BJ (cell line): ENCODE results near the gene KLF4. TPM values are rescaled to one million over a fixed set of nuclear protein-coding genes. Genes with fewer than 3 reads are reported as not detected.

Source experiments
- CTCF ChIA-PET: fragments of 350-600 bp; formaldehyde crosslinking; extraction: SDS; loops from one replicate; lab custom pipeline; 2021; ENCODE audit warnings: antibody characterized with exemption, inconsistent platforms; lab: Yijun Ruan, JAX
- POLR2A ChIA-PET: fragments of 300-600 bp; sonication (Branson Sonifier 250); formaldehyde crosslinking; extraction: SDS; loops from one replicate; lab custom pipeline; 2021; ENCODE audit warnings: antibody characterized with exemption; lab: Charles Lee
- DNase-seq: peaks from one replicate; pipeline ENCODE4 v3.0.0-alpha.2; 2011; ENCODE audit warnings: low read depth
- H3K27me3 ChIP-seq: 2 replicates; pipeline ENCODE4 v1.6.0; 2011; ENCODE audit warnings: low read length; ENCODE audit not compliant: control insufficient read depth, insufficient read depth
- H3K36me3 ChIP-seq: 2 replicates; pipeline ENCODE4 v1.5.1; 2011; ENCODE audit warnings: low read length; ENCODE audit not compliant: control insufficient read depth, insufficient read depth
- H3K4me3 ChIP-seq: 2 replicates; pipeline ENCODE4 v1.5.1; 2011; ENCODE audit warnings: low read depth, mild to moderate bottlenecking, control low read depth, low read length
- CTCF ChIP-seq: IDR thresholded peaks from 2 replicates; pipeline ENCODE4 v1.5.1; 2011; ENCODE audit warnings: low read depth, mild to moderate bottlenecking, control low read depth, inconsistent platforms, low read length, moderate library complexity; ENCODE audit not compliant: insufficient read depth
- polyA plus RNA-seq: library from polyadenylated mRNA; depleted of rRNA; stranded (reverse); fragments of >200 nt; gene quantifications from 2 replicates; pipeline ENCODE4 v1.2.3, GENCODE V29; 2011

Gene KLF4
- polyA plus RNA-seq, 1 experiment = 4.3 TPM

DNA sequence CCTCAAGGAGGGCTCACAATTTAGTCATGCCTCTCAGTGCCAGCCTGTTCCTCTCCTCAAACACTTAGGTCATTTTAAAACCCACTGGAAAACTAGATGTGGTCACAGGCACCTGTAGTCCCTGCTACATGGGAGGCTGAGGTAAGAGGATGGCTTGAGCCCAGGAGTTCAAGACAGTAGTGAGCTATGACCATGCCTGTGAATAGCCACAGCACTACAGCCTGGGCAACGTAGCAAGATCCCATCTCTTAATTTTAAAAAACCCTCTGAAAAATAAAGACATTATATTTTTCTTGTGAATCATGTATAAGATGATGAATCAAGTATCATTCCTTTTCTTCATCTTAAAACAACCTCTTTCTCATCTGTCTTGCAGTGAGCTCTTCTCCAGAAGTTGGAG is 45.8 kb downstream of the KLF4 start:
- no peak for TF ChIP-seq CTCF
- Histone ChIP-seq H3K36me3 (no peaks in the 10 kb centered on the region), H3K27me3 (0 out of 2 replicates have a peak, but pooled peaks cover 2% of the 10 kb centered on the region), H3K4me3 (no peak overlapping the region)
- ChIA-PET CTCF (interaction anchor here (1.2 to 3.0 kb wide), 4 partner anchors 9 to 21 kb away, joined by 3 to 12 read pairs (median 6); no protein-coding TSS in a partner anchor), POLR2A (no interaction called here)
- no peak for DNase-seq

- no peak for DNase-seq
- ChIA-PET POLR2A (no interaction called here), CTCF (interaction anchor here (5.2 kb wide), 1 partner anchor 15 kb away, joined by 29 read pairs; no protein-coding TSS in a partner anchor)
- Histone ChIP-seq H3K27me3 (0 out of 2 replicates have a peak, but pooled peaks cover 2% of the 10 kb centered on the region), H3K36me3 (no peaks in the 10 kb centered on the region), H3K4me3 (no peak overlapping the region)
- TF ChIP-seq CTCF = no peak
Observed at GRCh38 chr9:107439991-107440456, 49.5 kb downstream of the KLF4 start.

- H3K27me3 ChIP-seq = 0 out of 2 replicates have a peak, but pooled peaks cover 2% of the 10 kb centered on the region
- POLR2A ChIA-PET = no interaction called here
- no peak overlapping the region for H3K4me3 ChIP-seq
- H3K36me3 ChIP-seq = no peaks in the 10 kb centered on the region
- CTCF ChIA-PET = interaction anchor here (0.7 to 5.2 kb wide), 6 partner anchors 9 to 35 kb away, joined by 3 to 29 read pairs (median 3); no protein-coding TSS in a partner anchor
- TF ChIP-seq CTCF = no peak
- DNase-seq = no peak
Observed at GRCh38 chr9:107438211-107439031, 51.1 kb downstream of the KLF4 start.

GRCh38 chr9:107437716-107438115 is 51.9 kb downstream of the KLF4 start:
- Histone ChIP-seq H3K36me3 (no peaks in the 10 kb centered on the region), H3K4me3 (no peak overlapping the region), H3K27me3 (0 out of 2 replicates have a peak, but pooled peaks cover 2% of the 10 kb centered on the region)
- DNase-seq = no peak
- POLR2A ChIA-PET = no interaction called here
- CTCF ChIA-PET = interaction anchor here (1.4 to 5.2 kb wide), 3 partner anchors 9 to 28 kb away, joined by 3 to 29 read pairs (median 5); no protein-coding TSS in a partner anchor
- no peak for TF ChIP-seq CTCF

- POLR2A ChIA-PET = no interaction called here
Observed at GRCh38 chr9:107435415-107435814, 54.2 kb downstream of the KLF4 start.

More at GRCh38 chr9:107435415-107435814, 54.2 kb downstream of the KLF4 start:
- Histone ChIP-seq H3K27me3 (0 out of 2 replicates have a peak, but pooled peaks cover under 1% of the 10 kb centered on the region), H3K36me3 (no peaks in the 10 kb centered on the region), H3K4me3 (no peak overlapping the region)
- no peak for DNase-seq
- no peak for TF ChIP-seq CTCF
- CTCF ChIA-PET = interaction anchor here (5.2 kb wide), 1 partner anchor 10 kb away, joined by 29 read pairs; no protein-coding TSS in a partner anchor
